HFFc6 (cell line): ENCODE results near the gene SPAG9. TPM values are rescaled to one million over a fixed set of nuclear protein-coding genes. Genes with fewer than 3 reads are reported as not detected.
"Not testable (repeated sequence)": the region's sequence is repeated elsewhere in the genome, so short reads cannot be mapped to it uniquely, and the experiment has no call there.

Source experiments
- DNase-seq: peaks from one replicate; pipeline ENCODE4 v3.0.0-alpha.2; 2018
- H3K27ac Mint-ChIP-seq: 2 replicates; pipeline ENCODE4 v1.8.0; 2020; ENCODE audit warnings: mild to moderate bottlenecking, mixed read lengths
- H3K27me3 Mint-ChIP-seq: 2 replicates; pipeline ENCODE4 v1.8.0; 2021; ENCODE audit warnings: mild to moderate bottlenecking, moderate library complexity, mixed read lengths; ENCODE audit not compliant: insufficient read depth
- H3K36me3 Mint-ChIP-seq: 2 replicates; pipeline ENCODE4 v1.8.0; 2021; ENCODE audit warnings: low read depth, mixed read lengths
- H3K4me1 Mint-ChIP-seq: 2 replicates; pipeline ENCODE4 v1.8.0; 2020; ENCODE audit warnings: low read depth, mixed read lengths
- H3K4me3 Mint-ChIP-seq: 2 replicates; pipeline ENCODE4 v1.8.0; 2020; ENCODE audit warnings: mild to moderate bottlenecking, moderate library complexity, mixed read lengths
- H3K9me3 Mint-ChIP-seq: 2 replicates; pipeline ENCODE4 v1.8.0; 2020; ENCODE audit warnings: mild to moderate bottlenecking, mixed read lengths
- CTCF ChIP-seq: fragments of 200-600 bp; sonication (generic); IDR thresholded peaks from 2 replicates; pipeline ENCODE4 v1.5.0; 2021; ENCODE audit warnings: antibody characterized with exemption, mild to moderate bottlenecking
- total RNA-seq, 6 experiments: library from RNA; stranded (reverse); fragmentation: NEBNext Ultra II Directional; extraction: Animal tissue kit (Norgen Biotek cat#: 25700); gene quantifications; 2 replicates in 1 of 6; 3 replicates in 5 of 6; pipeline ENCODE4 v1.2.3, GENCODE V29; 2021

The SPAG9 gene
- total RNA-seq, 6 experiments from 2014 or later: 54.3 to 78.1 (median 61.3) TPM

GRCh38 chr17:51088287-51088686 is 32.4 kb downstream of the SPAG9 start:
- no peak for DNase-seq
- Mint-ChIP-seq H3K9me3 (no peaks in the 10 kb centered on the region), H3K4me3 (no peak overlapping the region), H3K27me3 (no peaks in the 10 kb centered on the region; the same call in 1 of the 2 replicates), H3K27ac (no peak overlapping the region), H3K4me1 (peaks cover 43% of the 10 kb centered on the region), H3K36me3 (peaks cover 11% of the 10 kb centered on the region; the same call in 1 of the 2 replicates)
- no peak for TF ChIP-seq CTCF

DNA sequence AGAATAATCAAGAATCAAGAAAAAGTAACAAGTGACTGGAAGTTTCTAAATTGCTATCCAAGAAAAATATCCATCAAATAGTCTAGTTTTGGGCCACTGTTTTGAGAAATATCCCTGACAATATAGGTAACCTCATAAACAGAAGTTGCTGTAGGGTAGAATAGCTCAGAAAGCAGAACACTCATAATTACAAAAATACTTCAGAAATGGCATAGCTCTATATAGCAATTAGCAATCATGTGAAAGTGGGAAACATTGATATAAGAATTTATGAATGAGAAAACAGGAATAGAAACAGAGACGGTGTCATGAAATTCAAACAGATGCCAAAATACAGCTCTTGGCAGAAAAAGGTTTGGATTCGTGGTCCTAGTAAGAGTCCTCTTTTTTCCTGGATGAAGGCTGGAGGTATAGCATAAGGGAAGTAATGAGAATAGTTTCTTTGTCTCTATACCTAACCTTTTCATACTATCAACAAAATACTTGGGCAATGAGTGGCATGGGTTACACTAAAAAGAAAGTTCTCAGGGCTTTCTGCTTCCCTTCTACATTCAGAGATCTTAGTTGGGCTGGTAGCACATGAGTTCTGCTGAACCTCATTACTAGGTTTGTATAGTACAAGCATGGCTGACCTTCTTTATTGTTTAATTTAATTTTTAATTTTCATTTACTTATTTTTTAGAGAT is 33.5 kb downstream of the SPAG9 start:
- Mint-ChIP-seq H3K27me3 (no peaks in the 10 kb centered on the region; the same call in 1 of the 2 replicates), H3K36me3 (peaks cover 11% of the 10 kb centered on the region; the same call in 1 of the 2 replicates), H3K27ac (peak overlapping the region; percentile 70; the same call in 1 of the 2 replicates), H3K9me3 (no peaks in the 10 kb centered on the region), H3K4me3 (no peak overlapping the region), H3K4me1 (peaks cover 51% of the 10 kb centered on the region)
- no peak for TF ChIP-seq CTCF
- DNase-seq: no peak

GRCh38 chr17:51085150-51085805 is 35.4 kb downstream of the SPAG9 start:
- Mint-ChIP-seq H3K9me3 (no peaks in the 10 kb centered on the region), H3K4me3 (peak overlapping the region; percentile 83), H3K4me1 (peaks cover 57% of the 10 kb centered on the region), H3K27me3 (no peaks in the 10 kb centered on the region; the same call in 1 of the 2 replicates), H3K27ac (peak overlapping the region; percentile 88), H3K36me3 (peaks cover 20% of the 10 kb centered on the region)
- DNase-seq: peak; percentile 10
- no peak for TF ChIP-seq CTCF

DNA sequence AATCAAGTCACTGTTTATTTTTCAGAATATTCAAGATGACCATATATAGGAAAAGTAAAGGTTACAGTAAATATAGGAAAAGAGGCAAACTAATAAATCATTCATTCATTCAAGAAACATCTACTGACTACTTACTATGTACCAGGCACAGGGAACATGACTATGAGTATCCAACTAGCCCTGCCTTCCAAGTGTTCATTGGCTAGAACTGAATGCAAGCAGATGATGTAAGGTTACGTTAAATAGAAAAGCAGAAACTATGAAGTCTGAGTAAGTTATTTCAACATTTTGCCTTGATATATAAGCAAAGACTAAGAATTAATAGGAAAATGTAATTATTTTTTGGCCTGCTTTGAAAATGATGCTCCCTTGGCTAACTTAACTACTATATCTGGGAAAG is 36.7 kb downstream of the SPAG9 start:
- H3K4me3 Mint-ChIP-seq: no peak overlapping the region
- H3K27me3 Mint-ChIP-seq: no peaks in the 10 kb centered on the region
- H3K9me3 Mint-ChIP-seq: no peaks in the 10 kb centered on the region
- no peak for TF ChIP-seq CTCF
- H3K27ac Mint-ChIP-seq: no peak overlapping the region; the same call in 1 of the 2 replicates
- H3K36me3 Mint-ChIP-seq: peaks cover 24% of the 10 kb centered on the region
- peaks cover 62% of the 10 kb centered on the region for H3K4me1 Mint-ChIP-seq
- no peak for DNase-seq

GRCh38 chr17:51083364-51083763 is 37.3 kb downstream of the SPAG9 start:
- H3K4me1 Mint-ChIP-seq: peaks cover 68% of the 10 kb centered on the region
- not testable (repeated sequence) for H3K4me3 Mint-ChIP-seq, H3K9me3 Mint-ChIP-seq, DNase-seq, H3K27me3 Mint-ChIP-seq, H3K27ac Mint-ChIP-seq
- H3K36me3 Mint-ChIP-seq: peaks cover 27% of the 10 kb centered on the region

- TF ChIP-seq CTCF: no peak
- Mint-ChIP-seq H3K36me3 (peaks cover 23% of the 10 kb centered on the region), H3K4me1 (peaks cover 44% of the 10 kb centered on the region), H3K27me3 (no peaks in the 10 kb centered on the region), H3K9me3 (no peaks in the 10 kb centered on the region), H3K4me3 (no peak overlapping the region), H3K27ac (peak overlapping the region; percentile 2; the same call in 1 of the 2 replicates)
- peak; percentile 18 for DNase-seq
Measured at GRCh38 chr17:51079049-51079448, 41.6 kb downstream of the SPAG9 start.
